Endothelial cell of umbilical vein (primary cell): ENCODE results near the gene TPSB2.

Experiments
- JUN ChIP-seq: IDR thresholded peaks from 2 replicates; pipeline ENCODE4 v1.6.1; 2011; ENCODE audit warnings: borderline replicate concordance, low read depth; ENCODE audit not compliant: insufficient read length, insufficient read depth
- POLR2A ChIP-seq: IDR thresholded peaks from 2 replicates; pipeline ENCODE4 v1.6.1; 2012; ENCODE audit warnings: low read depth, mild to moderate bottlenecking, control low read depth, low read length
- POLR2AphosphoS5 ChIP-seq: IDR thresholded peaks from 2 replicates; pipeline ENCODE4 v1.6.1; 2012; ENCODE audit warnings: low read depth, mild to moderate bottlenecking, control low read depth, low read length, moderate library complexity; ENCODE audit not compliant: insufficient read depth
- TF ChIP-seq, protein P1 (sequence below), 2 donors: IDR thresholded peaks; 1 replicate in 1 of 2; 2 replicates in 1 of 2; pipeline ENCODE4 v1.5.1; 2011; ENCODE audit warnings: low read length in 2 of 2, mild to moderate bottlenecking in 2 of 2, moderate library complexity in 2 of 2, control low read depth in 1 of 2, inconsistent platforms in 1 of 2, low read depth in 1 of 2; ENCODE audit not compliant: insufficient read depth in 1 of 2; ENCODE audit errors: extremely low read depth in 1 of 2
- TF ChIP-seq, protein P2 (sequence below): IDR thresholded peaks from 2 replicates; pipeline ENCODE4 v1.6.1; 2011; ENCODE audit not compliant: insufficient read depth, insufficient read length

DNA sequence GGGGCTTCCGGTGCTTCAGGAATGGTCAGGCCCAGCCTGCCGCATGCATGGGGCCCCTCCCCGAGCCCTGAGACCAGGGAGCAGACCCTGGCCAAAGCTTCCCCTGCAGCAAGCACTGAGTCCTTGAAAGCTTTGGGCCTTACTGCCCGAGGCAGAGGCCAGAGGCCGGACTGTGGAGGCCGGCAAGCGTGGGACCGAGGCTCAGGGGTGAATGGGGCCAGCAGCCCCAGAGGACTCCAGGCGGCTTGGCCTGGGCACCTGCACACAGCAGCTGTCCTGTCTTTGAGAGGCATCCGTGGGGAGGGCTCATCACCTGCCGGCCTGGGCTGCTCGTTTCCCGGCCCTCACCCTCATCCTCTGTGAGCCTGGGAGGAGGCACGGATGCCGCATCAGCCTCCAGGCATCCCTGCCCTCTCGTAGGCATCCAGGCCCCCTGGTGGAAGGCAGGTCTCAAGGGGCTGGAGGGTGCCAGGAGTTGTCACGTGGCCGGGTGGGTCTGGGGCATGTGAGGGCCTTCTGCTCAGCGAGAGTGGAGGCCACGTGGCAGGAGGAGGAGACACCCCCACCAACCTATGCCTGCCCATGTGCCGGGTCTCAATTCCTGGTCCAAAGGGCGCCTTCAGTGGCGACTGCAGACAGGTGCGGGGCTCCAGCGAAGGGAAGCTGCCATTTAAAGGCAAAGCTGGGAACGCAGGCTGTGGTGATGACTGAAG is 45.7 kb downstream of the TPSB2 start:
- TF ChIP-seq, protein P1, sequence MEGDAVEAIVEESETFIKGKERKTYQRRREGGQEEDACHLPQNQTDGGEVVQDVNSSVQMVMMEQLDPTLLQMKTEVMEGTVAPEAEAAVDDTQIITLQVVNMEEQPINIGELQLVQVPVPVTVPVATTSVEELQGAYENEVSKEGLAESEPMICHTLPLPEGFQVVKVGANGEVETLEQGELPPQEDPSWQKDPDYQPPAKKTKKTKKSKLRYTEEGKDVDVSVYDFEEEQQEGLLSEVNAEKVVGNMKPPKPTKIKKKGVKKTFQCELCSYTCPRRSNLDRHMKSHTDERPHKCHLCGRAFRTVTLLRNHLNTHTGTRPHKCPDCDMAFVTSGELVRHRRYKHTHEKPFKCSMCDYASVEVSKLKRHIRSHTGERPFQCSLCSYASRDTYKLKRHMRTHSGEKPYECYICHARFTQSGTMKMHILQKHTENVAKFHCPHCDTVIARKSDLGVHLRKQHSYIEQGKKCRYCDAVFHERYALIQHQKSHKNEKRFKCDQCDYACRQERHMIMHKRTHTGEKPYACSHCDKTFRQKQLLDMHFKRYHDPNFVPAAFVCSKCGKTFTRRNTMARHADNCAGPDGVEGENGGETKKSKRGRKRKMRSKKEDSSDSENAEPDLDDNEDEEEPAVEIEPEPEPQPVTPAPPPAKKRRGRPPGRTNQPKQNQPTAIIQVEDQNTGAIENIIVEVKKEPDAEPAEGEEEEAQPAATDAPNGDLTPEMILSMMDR (IDR thresholded peaks at IDR 0.05; ENCODE audit: extremely low read depth in 1 of 2, insufficient read depth in 1 of 2, low read depth in 1 of 2, low read length in 2 of 2) = no peak
- no peak for TF ChIP-seq JUN
- TF ChIP-seq POLR2AphosphoS5 = no peak
- TF ChIP-seq, protein P2, sequence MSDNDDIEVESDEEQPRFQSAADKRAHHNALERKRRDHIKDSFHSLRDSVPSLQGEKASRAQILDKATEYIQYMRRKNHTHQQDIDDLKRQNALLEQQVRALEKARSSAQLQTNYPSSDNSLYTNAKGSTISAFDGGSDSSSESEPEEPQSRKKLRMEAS = no peak
- TF ChIP-seq POLR2A = no peak
